Measurements from ENCODE around the gene NFIB.

Gene NFIB

GRCh38 chr9:14131356-14132088 lies 182.4 kb downstream of the NFIB start:
- Histone ChIP-seq H3K27me3 (ENCODE audit: insufficient read depth, low read length) (no peaks in the 10 kb centered on the region), H3K36me3 (ENCODE audit: insufficient read depth, low read depth, low read length) (no peaks in the 10 kb centered on the region), H3K9me3 (ENCODE audit: insufficient read depth, low read depth, low read length) (no peaks in the 10 kb centered on the region), H3K9ac (ENCODE audit: low read depth, low read length) (no peak overlapping the region), H3K4me3 (ENCODE audit: low read length) (no peak overlapping the region), H3K4me1 (ENCODE audit: insufficient read depth, low read length) (no peaks in the 10 kb centered on the region), H3K27ac (ENCODE audit: low read length) (no peak overlapping the region)

- Histone ChIP-seq H3K4me1 (ENCODE audit: insufficient read depth, low read length) (no peaks in the 10 kb centered on the region), H3K4me3 (ENCODE audit: low read length) (no peak overlapping the region), H3K27me3 (ENCODE audit: insufficient read depth, low read length) (no peaks in the 10 kb centered on the region), H3K9me3 (ENCODE audit: insufficient read depth, low read depth, low read length) (no peaks in the 10 kb centered on the region), H3K36me3 (ENCODE audit: insufficient read depth, low read depth, low read length) (no peaks in the 10 kb centered on the region), H3K9ac (ENCODE audit: low read depth, low read length) (no peak overlapping the region), H3K27ac (ENCODE audit: low read length) (no peak overlapping the region)
These were observed 186.3 kb downstream of the NFIB start for GRCh38 chr9:14127656-14128055.

GRCh38 chr9:14119694-14120514 lies 194.0 kb downstream of the NFIB start:
- Histone ChIP-seq H3K4me3 (ENCODE audit: low read length) (no peak overlapping the region), H3K36me3 (ENCODE audit: insufficient read depth, low read depth, low read length) (peaks cover 19% of the 10 kb centered on the region; the same call in 1 of the 2 replicates), H3K4me1 (ENCODE audit: insufficient read depth, low read length) (peaks cover 12% of the 10 kb centered on the region; the same call in 1 of the 2 replicates), H3K27ac (ENCODE audit: low read length) (no peak overlapping the region), H3K9ac (ENCODE audit: low read depth, low read length) (no peak overlapping the region), H3K9me3 (ENCODE audit: insufficient read depth, low read depth, low read length) (no peaks in the 10 kb centered on the region), H3K27me3 (ENCODE audit: insufficient read depth, low read length) (no peaks in the 10 kb centered on the region)

GRCh38 chr9:14112226-14112625 lies 201.7 kb downstream of the NFIB start:
- Histone ChIP-seq H3K9me3 (ENCODE audit: insufficient read depth, low read depth, low read length) (no peaks in the 10 kb centered on the region), H3K9ac (ENCODE audit: low read depth, low read length) (no peak overlapping the region), H3K36me3 (ENCODE audit: insufficient read depth, low read depth, low read length) (peaks cover 13% of the 10 kb centered on the region; the same call in 1 of the 2 replicates), H3K4me1 (ENCODE audit: insufficient read depth, low read length) (peaks cover 24% of the 10 kb centered on the region), H3K4me3 (ENCODE audit: low read length) (no peak overlapping the region), H3K27ac (ENCODE audit: low read length) (no peak overlapping the region), H3K27me3 (ENCODE audit: insufficient read depth, low read length) (no peaks in the 10 kb centered on the region)

GRCh38 chr9:14111696-14112095 lies 202.2 kb downstream of the NFIB start:
- peaks cover 13% of the 10 kb centered on the region; the same call in 1 of the 2 replicates for H3K36me3 ChIP-seq (ENCODE audit: insufficient read depth, low read depth, low read length)
- no peak overlapping the region for H3K4me3 ChIP-seq (ENCODE audit: low read length)
- no peaks in the 10 kb centered on the region for H3K27me3 ChIP-seq (ENCODE audit: insufficient read depth, low read length)

GRCh38 chr9:14107977-14108376 lies 206.0 kb downstream of the NFIB start:
- H3K4me1 ChIP-seq (ENCODE audit: insufficient read depth, low read length), result peaks cover 21% of the 10 kb centered on the region
- no peaks in the 10 kb centered on the region for H3K27me3 ChIP-seq (ENCODE audit: insufficient read depth, low read length)
- no peaks in the 10 kb centered on the region for H3K9me3 ChIP-seq (ENCODE audit: insufficient read depth, low read depth, low read length)
- H3K36me3 ChIP-seq (ENCODE audit: insufficient read depth, low read depth, low read length), result 0 out of 2 replicates have a peak, but pooled peaks cover 6% of the 10 kb centered on the region
- no peak overlapping the region for H3K27ac ChIP-seq (ENCODE audit: low read length)
- H3K4me3 ChIP-seq (ENCODE audit: low read length), result no peak overlapping the region
- H3K9ac ChIP-seq (ENCODE audit: low read depth, low read length), result no peak overlapping the region

More at GRCh38 chr9:14111696-14112095, 202.2 kb downstream of the NFIB start:
- H3K9me3 ChIP-seq (ENCODE audit: insufficient read depth, low read depth, low read length), result no peaks in the 10 kb centered on the region
- H3K27ac ChIP-seq (ENCODE audit: low read length), result no peak overlapping the region
- peaks cover 29% of the 10 kb centered on the region for H3K4me1 ChIP-seq (ENCODE audit: insufficient read depth, low read length)
- H3K9ac ChIP-seq (ENCODE audit: low read depth, low read length), result no peak overlapping the region

GRCh38 chr9:14107495-14107894 lies 206.4 kb downstream of the NFIB start:
- Histone ChIP-seq H3K27ac (ENCODE audit: low read length) (no peak overlapping the region), H3K36me3 (ENCODE audit: insufficient read depth, low read depth, low read length) (0 out of 2 replicates have a peak, but pooled peaks cover 1% of the 10 kb centered on the region), H3K4me1 (ENCODE audit: insufficient read depth, low read length) (peaks cover 21% of the 10 kb centered on the region)

GRCh38 chr9:14106699-14107098 lies 207.2 kb downstream of the NFIB start:
- Histone ChIP-seq H3K27ac (ENCODE audit: low read length) (no peak overlapping the region), H3K4me1 (ENCODE audit: insufficient read depth, low read length) (peaks cover 24% of the 10 kb centered on the region), H3K4me3 (ENCODE audit: low read length) (no peak overlapping the region), H3K36me3 (ENCODE audit: insufficient read depth, low read depth, low read length) (no peaks in the 10 kb centered on the region), H3K9me3 (ENCODE audit: insufficient read depth, low read depth, low read length) (no peaks in the 10 kb centered on the region), H3K9ac (ENCODE audit: low read depth, low read length) (no peak overlapping the region), H3K27me3 (ENCODE audit: insufficient read depth, low read length) (no peaks in the 10 kb centered on the region)

More at GRCh38 chr9:14107495-14107894, 206.4 kb downstream of the NFIB start:
- no peak overlapping the region for H3K9ac ChIP-seq (ENCODE audit: low read depth, low read length)
- no peak overlapping the region for H3K4me3 ChIP-seq (ENCODE audit: low read length)
- H3K9me3 ChIP-seq (ENCODE audit: insufficient read depth, low read depth, low read length), result no peaks in the 10 kb centered on the region
- no peaks in the 10 kb centered on the region for H3K27me3 ChIP-seq (ENCODE audit: insufficient read depth, low read length)

- H3K27ac ChIP-seq (ENCODE audit: low read length), result no peak overlapping the region
- no peak overlapping the region for H3K9ac ChIP-seq (ENCODE audit: low read depth, low read length)
These were observed 209.4 kb downstream of the NFIB start for GRCh38 chr9:14104496-14104895.

GRCh38 chr9:14103115-14103514 lies 210.8 kb downstream of the NFIB start:
- Histone ChIP-seq H3K27me3 (ENCODE audit: insufficient read depth, low read length) (no peaks in the 10 kb centered on the region), H3K4me1 (ENCODE audit: insufficient read depth, low read length) (peaks cover 22% of the 10 kb centered on the region), H3K9me3 (ENCODE audit: insufficient read depth, low read depth, low read length) (no peaks in the 10 kb centered on the region), H3K27ac (ENCODE audit: low read length) (no peak overlapping the region), H3K4me3 (ENCODE audit: low read length) (no peak overlapping the region), H3K9ac (ENCODE audit: low read depth, low read length) (no peak overlapping the region), H3K36me3 (ENCODE audit: insufficient read depth, low read depth, low read length) (no peaks in the 10 kb centered on the region)

More at GRCh38 chr9:14104496-14104895, 209.4 kb downstream of the NFIB start:
- H3K9me3 ChIP-seq (ENCODE audit: insufficient read depth, low read depth, low read length), result no peaks in the 10 kb centered on the region
- H3K4me3 ChIP-seq (ENCODE audit: low read length), result no peak overlapping the region
- H3K4me1 ChIP-seq (ENCODE audit: insufficient read depth, low read length), result peaks cover 24% of the 10 kb centered on the region
- H3K36me3 ChIP-seq (ENCODE audit: insufficient read depth, low read depth, low read length), result no peaks in the 10 kb centered on the region
- no peaks in the 10 kb centered on the region for H3K27me3 ChIP-seq (ENCODE audit: insufficient read depth, low read length)

GRCh38 chr9:14099737-14100136 lies 214.2 kb downstream of the NFIB start:
- H3K9me3 ChIP-seq (ENCODE audit: insufficient read depth, low read depth, low read length), result no peaks in the 10 kb centered on the region
- H3K36me3 ChIP-seq (ENCODE audit: insufficient read depth, low read depth, low read length), result no peaks in the 10 kb centered on the region
- H3K9ac ChIP-seq (ENCODE audit: low read depth, low read length), result no peak overlapping the region
- no peaks in the 10 kb centered on the region for H3K27me3 ChIP-seq (ENCODE audit: insufficient read depth, low read length)
- no peak overlapping the region for H3K4me3 ChIP-seq (ENCODE audit: low read length)
- H3K4me1 ChIP-seq (ENCODE audit: insufficient read depth, low read length), result peaks cover 35% of the 10 kb centered on the region
- H3K27ac ChIP-seq (ENCODE audit: low read length), result no peak overlapping the region
